Karpas-422 (cell line): ENCODE data around the gene LGALS8. TPM values are rescaled to one million over a fixed set of nuclear protein-coding genes. Genes with fewer than 3 reads are reported as not detected.

Experiments used
- DNase-seq: peaks from one replicate; pipeline ENCODE4 v3.0.0-alpha.2; 2015
- H2AFZ ChIP-seq: fragments of 200-600 bp; sonication (generic); 2 replicates; pipeline ENCODE4 v1.6.1; 2014; ENCODE audit warnings: antibody characterized with exemption, low read length, mixed read lengths
- H3K27ac ChIP-seq: fragments of 200-600 bp; sonication (generic); 2 replicates; pipeline ENCODE4 v1.5.1; 2014; ENCODE audit warnings: mild to moderate bottlenecking, low read length, moderate library complexity
- H3K27me3 ChIP-seq: fragments of 200-600 bp; sonication (generic); 2 replicates; pipeline ENCODE4 v1.6.1; 2014; ENCODE audit warnings: low read length, mixed read lengths
- H3K36me3 ChIP-seq: fragments of 200-600 bp; sonication (generic); 2 replicates; pipeline ENCODE4 v1.6.1; 2014; ENCODE audit warnings: low read length, mixed read lengths; ENCODE audit not compliant: insufficient read depth
- H3K4me1 ChIP-seq: fragments of 200-600 bp; sonication (generic); 2 replicates; pipeline ENCODE4 v1.6.1; 2014; ENCODE audit warnings: mild to moderate bottlenecking, low read length, mixed read lengths
- H3K4me2 ChIP-seq: fragments of 200-600 bp; sonication (generic); 2 replicates; pipeline ENCODE4 v1.6.1; 2014; ENCODE audit warnings: low read length, low read depth, mild to moderate bottlenecking; ENCODE audit not compliant: poor library complexity, severe bottlenecking
- H3K4me3 ChIP-seq: fragments of 200-600 bp; sonication (generic); 2 replicates; pipeline ENCODE4 v1.5.1; 2014; ENCODE audit warnings: mild to moderate bottlenecking, antibody characterized with exemption, low read length, mixed read lengths
- H3K79me2 ChIP-seq: fragments of 200-600 bp; sonication (generic); 2 replicates; pipeline ENCODE4 v1.6.1; 2014; ENCODE audit warnings: mild to moderate bottlenecking, low read length, mixed read lengths
- H3K9ac ChIP-seq: fragments of 200-600 bp; sonication (generic); 2 replicates; pipeline ENCODE4 v1.6.0; 2014; ENCODE audit warnings: low read length
- H3K9me2 ChIP-seq: fragments of 200-600 bp; sonication (generic), shearing (Covaris generic); replicated peaks from 2 replicates; pipeline ENCODE4 v1.6.0; 2014; ENCODE audit warnings: mild to moderate bottlenecking, low read length, moderate library complexity; ENCODE audit not compliant: insufficient read depth
- H3K9me3 ChIP-seq: fragments of 300-700, 200-600 bp; sonication (generic); 2 replicates; pipeline ENCODE4 v1.6.1; 2014; ENCODE audit warnings: low read length, mixed read lengths
- H4K20me1 ChIP-seq: fragments of 200-600 bp; sonication (generic); 2 replicates; pipeline ENCODE4 v1.6.1; 2014; ENCODE audit warnings: mild to moderate bottlenecking, antibody characterized with exemption, low read length, low read depth; ENCODE audit not compliant: insufficient read depth
- total RNA-seq: library from RNA; depleted of rRNA; stranded (reverse); fragments of >200 nt; shearing (Covaris generic); gene quantifications from 2 replicates; pipeline ENCODE4 v1.2.3, GENCODE V29; 2014; ENCODE audit warnings: low replicate concordance

LGALS8 gene
- total RNA-seq, 1 experiment from 2014 or later: 21.4 TPM

GRCh38 chr1:236514703-236515442 is 8.9 kb upstream of the LGALS8 start:
- Histone ChIP-seq H3K4me3 (no peak overlapping the region), H3K9me3 (no peaks in the 10 kb centered on the region), H3K4me2 (no peak overlapping the region), H3K27me3 (no peaks in the 10 kb centered on the region), H3K4me1 (no peaks in the 10 kb centered on the region), H3K27ac (no peak overlapping the region), H4K20me1 (no peaks in the 10 kb centered on the region), H2AFZ (no peak overlapping the region), H3K79me2 (no peaks in the 10 kb centered on the region), H3K9me2 (no peaks in the 10 kb centered on the region), H3K36me3 (no peaks in the 10 kb centered on the region), H3K9ac (no peak overlapping the region)
- DNase-seq: no peak

GRCh38 chr1:236515443-236515958 is 8.3 kb upstream of the LGALS8 start:
- no peaks in the 10 kb centered on the region for H4K20me1 ChIP-seq
- no peaks in the 10 kb centered on the region for H3K27me3 ChIP-seq
- H3K4me2 ChIP-seq: no peak overlapping the region
- H3K36me3 ChIP-seq: no peaks in the 10 kb centered on the region
- H3K79me2 ChIP-seq: no peaks in the 10 kb centered on the region
- no peaks in the 10 kb centered on the region for H3K9me2 ChIP-seq
- no peak overlapping the region for H3K4me3 ChIP-seq
- H3K9me3 ChIP-seq: no peaks in the 10 kb centered on the region
- no peak overlapping the region for H3K9ac ChIP-seq
- no peak overlapping the region for H2AFZ ChIP-seq
- no peak overlapping the region for H3K27ac ChIP-seq
- no peaks in the 10 kb centered on the region for H3K4me1 ChIP-seq
- DNase-seq: no peak

- no peaks in the 10 kb centered on the region for H3K79me2 ChIP-seq
- no peaks in the 10 kb centered on the region for H3K27me3 ChIP-seq
- no peaks in the 10 kb centered on the region for H3K9me3 ChIP-seq
- H3K9ac ChIP-seq: no peak overlapping the region
- H4K20me1 ChIP-seq: no peaks in the 10 kb centered on the region
- DNase-seq: no peak
- H3K4me1 ChIP-seq: no peaks in the 10 kb centered on the region
- H3K36me3 ChIP-seq: no peaks in the 10 kb centered on the region
- H3K4me3 ChIP-seq: no peak overlapping the region
- H3K27ac ChIP-seq: no peak overlapping the region
- no peak overlapping the region for H3K4me2 ChIP-seq
- H3K9me2 ChIP-seq: no peaks in the 10 kb centered on the region
- H2AFZ ChIP-seq: no peak overlapping the region
These were observed 6.7 kb upstream of the LGALS8 start for GRCh38 chr1:236516929-236517704.

- Histone ChIP-seq H3K79me2 (no peaks in the 10 kb centered on the region), H3K4me1 (no peaks in the 10 kb centered on the region), H3K9me3 (no peaks in the 10 kb centered on the region), H2AFZ (no peak overlapping the region), H3K9me2 (no peaks in the 10 kb centered on the region), H3K27ac (no peak overlapping the region), H3K36me3 (no peaks in the 10 kb centered on the region), H3K4me3 (no peak overlapping the region), H3K9ac (no peak overlapping the region), H4K20me1 (no peaks in the 10 kb centered on the region), H3K4me2 (no peak overlapping the region), H3K27me3 (no peaks in the 10 kb centered on the region)
- no peak for DNase-seq
These were observed 5.5 kb upstream of the LGALS8 start for GRCh38 chr1:236518322-236518721.

GRCh38 chr1:236520445-236521005 is 3.3 kb upstream of the LGALS8 start:
- Histone ChIP-seq H3K4me3 (no peak overlapping the region), H3K4me1 (peaks cover 16% of the 10 kb centered on the region), H3K27ac (no peak overlapping the region), H4K20me1 (no peaks in the 10 kb centered on the region), H3K79me2 (no peaks in the 10 kb centered on the region), H3K27me3 (no peaks in the 10 kb centered on the region), H2AFZ (no peak overlapping the region), H3K9ac (no peak overlapping the region), H3K36me3 (no peaks in the 10 kb centered on the region), H3K9me2 (no peaks in the 10 kb centered on the region), H3K9me3 (no peaks in the 10 kb centered on the region), H3K4me2 (no peak overlapping the region)
- DNase-seq: no peak

GRCh38 chr1:236522937-236523703 is 662 bp upstream of the LGALS8 start:
- Histone ChIP-seq H3K27me3 (no peaks in the 10 kb centered on the region), H3K9me3 (no peaks in the 10 kb centered on the region), H3K79me2 (no peaks in the 10 kb centered on the region), H3K9me2 (no peaks in the 10 kb centered on the region), H3K36me3 (no peaks in the 10 kb centered on the region), H3K4me3 (peak overlapping the region; percentile 73), H3K4me2 (peak overlapping the region; percentile 85), H3K4me1 (peaks cover 16% of the 10 kb centered on the region), H3K27ac (no peak overlapping the region), H2AFZ (peak overlapping the region; percentile 89), H4K20me1 (no peaks in the 10 kb centered on the region), H3K9ac (peak overlapping the region; percentile 70)
- DNase-seq: no peak

- Histone ChIP-seq H3K4me1 (peaks cover 16% of the 10 kb centered on the region), H3K27ac (no peak overlapping the region), H3K36me3 (no peaks in the 10 kb centered on the region), H3K9me3 (no peaks in the 10 kb centered on the region), H3K4me2 (peak overlapping the region; percentile 85), H3K9ac (peak overlapping the region; percentile 70), H2AFZ (peak overlapping the region; percentile 89), H4K20me1 (no peaks in the 10 kb centered on the region), H3K79me2 (no peaks in the 10 kb centered on the region), H3K4me3 (peak overlapping the region; percentile 73), H3K9me2 (no peaks in the 10 kb centered on the region), H3K27me3 (no peaks in the 10 kb centered on the region)
- DNase-seq: peak; percentile 74
These were observed 536 bp downstream of the LGALS8 start for GRCh38 chr1:236524142-236524894.
